KMS-11 (cell line): Measurements from ENCODE around the gene ORC3.

Experiments
- H2AFZ ChIP-seq: fragments of 200-600 bp; sonication (generic); 2 replicates; pipeline ENCODE4 v1.6.1; 2016; ENCODE audit warnings: antibody characterized with exemption, mixed run types, low read depth
- H3K27ac ChIP-seq: fragments of 200-600 bp; sonication (generic); 2 replicates; pipeline ENCODE4 v1.6.1; 2016; ENCODE audit warnings: mild to moderate bottlenecking, mixed run types
- H3K27me3 ChIP-seq: fragments of 200-600 bp; sonication (generic); 2 replicates; pipeline ENCODE4 v1.6.1; 2017; ENCODE audit warnings: mild to moderate bottlenecking, low read depth, mixed run types, moderate library complexity; ENCODE audit not compliant: insufficient read depth
- H3K36me3 ChIP-seq: fragments of 200-600 bp; sonication (generic); 2 replicates; pipeline ENCODE4 v1.6.1; 2017; ENCODE audit warnings: mild to moderate bottlenecking, mixed run types; ENCODE audit not compliant: insufficient read depth
- H3K4me1 ChIP-seq: fragments of 200-600 bp; sonication (generic); 2 replicates; pipeline ENCODE4 v1.6.1; 2016; ENCODE audit warnings: mild to moderate bottlenecking, low read depth, mixed run types; ENCODE audit not compliant: poor library complexity, severe bottlenecking
- H3K4me2 ChIP-seq: fragments of 200-600 bp; sonication (generic); 2 replicates; pipeline ENCODE4 v1.7.0; 2016; ENCODE audit warnings: mild to moderate bottlenecking, mixed run types
- H3K4me3 ChIP-seq: fragments of 200-600 bp; sonication (generic); IDR thresholded peaks from 2 replicates; pipeline ENCODE4 v1.6.1; 2017; ENCODE audit warnings: low read depth, low read length, mixed read lengths; ENCODE audit not compliant: insufficient read depth
- H3K79me2 ChIP-seq: fragments of 200-600 bp; sonication (generic); 2 replicates; pipeline ENCODE4 v1.6.1; 2016; ENCODE audit warnings: low read depth, mixed run types; ENCODE audit not compliant: insufficient read depth
- H3K9ac ChIP-seq: fragments of 200-600 bp; sonication (generic); 2 replicates; pipeline ENCODE4 v1.6.1; 2016; ENCODE audit warnings: mild to moderate bottlenecking, mixed run types
- H4K20me1 ChIP-seq: fragments of 200-600 bp; sonication (generic); 2 replicates; pipeline ENCODE4 v1.6.1; 2016; ENCODE audit warnings: mild to moderate bottlenecking, mixed run types; ENCODE audit not compliant: insufficient read depth
- CTCF ChIP-seq: fragments of 200-600 bp; sonication (generic); conservative IDR thresholded peaks from 2 replicates; pipeline ENCODE4 v1.6.1; 2017; ENCODE audit warnings: low read depth, mild to moderate bottlenecking, antibody characterized with exemption, low read length, moderate library complexity, mixed read lengths

The ORC3 gene

DNA sequence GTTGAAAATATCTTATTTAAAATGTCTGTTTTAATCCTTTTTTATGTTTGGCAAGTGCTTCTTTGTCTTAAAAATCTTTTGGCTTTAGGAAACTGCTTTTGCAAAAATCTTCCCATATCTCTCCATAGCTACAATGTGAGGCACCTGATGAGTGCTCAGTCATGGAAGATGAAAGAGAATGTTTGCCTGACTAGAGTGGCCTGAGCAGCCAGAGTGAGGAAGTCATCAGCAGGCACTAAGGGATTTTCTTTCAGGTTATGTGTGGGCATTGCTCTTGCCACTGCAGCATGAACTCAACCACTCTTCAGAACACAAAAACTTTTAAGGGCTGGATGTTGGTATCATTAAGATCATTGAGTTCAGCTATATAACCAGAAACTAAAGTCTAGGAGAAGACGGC lies 64.2 kb downstream of the ORC3 start:
- Histone ChIP-seq H3K4me2 (no peak overlapping the region), H3K36me3 (no peaks in the 10 kb centered on the region), H3K79me2 (no peaks in the 10 kb centered on the region), H3K27me3 (no peaks in the 10 kb centered on the region), H3K9ac (no peak overlapping the region), H3K4me1 (peaks cover 29% of the 10 kb centered on the region), H3K4me3 (no peak overlapping the region), H4K20me1 (no peaks in the 10 kb centered on the region), H2AFZ (no peak overlapping the region), H3K27ac (no peak overlapping the region)
- TF ChIP-seq CTCF: no peak

GRCh38 chr6:87654875-87655454 lies 65.0 kb downstream of the ORC3 start:
- Histone ChIP-seq H2AFZ (no peak overlapping the region), H4K20me1 (no peaks in the 10 kb centered on the region), H3K79me2 (no peaks in the 10 kb centered on the region), H3K4me1 (peaks cover 29% of the 10 kb centered on the region), H3K36me3 (no peaks in the 10 kb centered on the region), H3K4me3 (no peak overlapping the region), H3K9ac (no peak overlapping the region), H3K27me3 (no peaks in the 10 kb centered on the region), H3K4me2 (no peak overlapping the region), H3K27ac (no peak overlapping the region)
- no peak for TF ChIP-seq CTCF

GRCh38 chr6:87655824-87656223 lies 65.9 kb downstream of the ORC3 start:
- Histone ChIP-seq H3K36me3 (no peaks in the 10 kb centered on the region), H3K27me3 (no peaks in the 10 kb centered on the region), H3K27ac (peak overlapping the region; percentile 42; the same call in 1 of the 2 replicates), H4K20me1 (no peaks in the 10 kb centered on the region), H2AFZ (no peak overlapping the region), H3K9ac (no peak overlapping the region), H3K4me1 (peaks cover 29% of the 10 kb centered on the region), H3K4me3 (no peak overlapping the region), H3K79me2 (no peaks in the 10 kb centered on the region), H3K4me2 (no peak overlapping the region; the same call in 1 of the 2 replicates)
- no peak for TF ChIP-seq CTCF

GRCh38 chr6:87656857-87657256 lies 66.9 kb downstream of the ORC3 start:
- Histone ChIP-seq H2AFZ (no peak overlapping the region), H3K36me3 (no peaks in the 10 kb centered on the region), H3K4me1 (peaks cover 29% of the 10 kb centered on the region), H3K27me3 (no peaks in the 10 kb centered on the region), H4K20me1 (no peaks in the 10 kb centered on the region), H3K4me2 (peak overlapping the region; percentile 55), H3K27ac (peak overlapping the region; percentile 42; the same call in 1 of the 2 replicates), H3K4me3 (no peak overlapping the region), H3K9ac (no peak overlapping the region), H3K79me2 (no peaks in the 10 kb centered on the region)
- TF ChIP-seq CTCF: no peak
